ENCODE measurements around the gene TSFM. TPM values are rescaled to one million over a fixed set of nuclear protein-coding genes. Genes with fewer than 3 reads are reported as not detected.
A peak's percentile ranks its signal among the peaks of the same experiment; 100 is the strongest.

TSFM gene
- total and polyA plus RNA-seq, 2 of the 13 experiments (the other 11 are each of a cell fraction or from before 2014, with no cell fraction given): 29.8 to 68.3 TPM

DNA sequence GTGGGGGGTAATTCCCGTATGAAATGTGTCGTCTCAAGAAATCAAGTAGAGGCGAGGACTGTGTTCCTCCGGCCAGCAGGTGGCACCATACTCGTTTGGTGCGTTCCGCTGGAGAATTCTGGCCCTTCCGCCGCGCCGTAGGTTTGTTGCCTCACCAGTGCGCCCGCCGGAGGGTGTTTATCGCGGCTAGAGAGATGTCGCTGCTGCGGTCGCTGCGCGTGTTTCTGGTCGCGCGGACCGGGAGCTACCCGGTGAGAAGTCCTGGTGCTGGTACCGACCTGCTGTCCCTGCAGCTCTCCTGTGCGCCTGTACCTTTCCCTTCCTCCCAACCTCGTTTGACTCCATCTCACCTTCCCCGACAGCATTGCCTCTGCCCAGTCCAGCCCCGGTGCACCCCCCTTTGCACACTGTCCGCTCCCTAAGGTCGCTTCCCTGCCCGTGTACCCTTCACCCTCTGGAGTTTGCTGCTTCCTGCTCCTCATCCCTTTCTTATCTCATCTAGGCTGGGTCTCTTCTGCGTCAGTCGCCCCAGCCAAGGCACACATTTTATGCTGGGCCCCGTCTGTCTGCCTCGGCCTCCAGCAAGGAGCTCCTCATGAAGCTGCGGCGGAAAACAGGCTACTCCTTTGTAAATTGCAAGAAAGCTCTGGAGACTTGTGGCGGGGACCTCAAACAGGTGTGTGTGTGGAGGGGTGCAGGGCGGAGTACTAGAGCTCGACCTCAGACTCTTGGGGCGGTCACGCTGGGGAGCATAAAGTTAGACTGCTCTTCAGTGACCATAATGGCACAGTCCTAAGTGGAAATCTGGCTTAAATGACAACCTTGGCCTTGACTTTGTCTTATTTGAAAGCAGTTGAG is at the start of gene TSFM (continued):
- peak; percentile 28 for TF ChIP-seq TBL1XR1 (IDR thresholded peaks at IDR 0.05; ENCODE audit: borderline replicate concordance, low read length, partially characterized antibody)
- peak; percentile 54; the same call in 1 of the 2 replicates for TF ChIP-seq RBAK (CRISPR knock-in tag; IDR thresholded peaks at IDR 0.05)
- TF ChIP-seq CHD4 (IDR thresholded peaks at IDR 0.05; ENCODE audit: borderline replicate concordance, low read length): no peak
- TF ChIP-seq ATF7-NPFF (CRISPR knock-in tag; IDR thresholded peaks at IDR 0.05; ENCODE audit: low read depth): peak; percentile 90
- peak; percentile 100 for TF ChIP-seq KDM2A (CRISPR knock-in tag; IDR thresholded peaks at IDR 0.05; ENCODE audit: borderline replicate concordance, low read depth)
- no peak for TF ChIP-seq HNRNPL (IDR thresholded peaks at IDR 0.05; ENCODE audit: low read depth, low read length)
- TF ChIP-seq, protein P1, sequence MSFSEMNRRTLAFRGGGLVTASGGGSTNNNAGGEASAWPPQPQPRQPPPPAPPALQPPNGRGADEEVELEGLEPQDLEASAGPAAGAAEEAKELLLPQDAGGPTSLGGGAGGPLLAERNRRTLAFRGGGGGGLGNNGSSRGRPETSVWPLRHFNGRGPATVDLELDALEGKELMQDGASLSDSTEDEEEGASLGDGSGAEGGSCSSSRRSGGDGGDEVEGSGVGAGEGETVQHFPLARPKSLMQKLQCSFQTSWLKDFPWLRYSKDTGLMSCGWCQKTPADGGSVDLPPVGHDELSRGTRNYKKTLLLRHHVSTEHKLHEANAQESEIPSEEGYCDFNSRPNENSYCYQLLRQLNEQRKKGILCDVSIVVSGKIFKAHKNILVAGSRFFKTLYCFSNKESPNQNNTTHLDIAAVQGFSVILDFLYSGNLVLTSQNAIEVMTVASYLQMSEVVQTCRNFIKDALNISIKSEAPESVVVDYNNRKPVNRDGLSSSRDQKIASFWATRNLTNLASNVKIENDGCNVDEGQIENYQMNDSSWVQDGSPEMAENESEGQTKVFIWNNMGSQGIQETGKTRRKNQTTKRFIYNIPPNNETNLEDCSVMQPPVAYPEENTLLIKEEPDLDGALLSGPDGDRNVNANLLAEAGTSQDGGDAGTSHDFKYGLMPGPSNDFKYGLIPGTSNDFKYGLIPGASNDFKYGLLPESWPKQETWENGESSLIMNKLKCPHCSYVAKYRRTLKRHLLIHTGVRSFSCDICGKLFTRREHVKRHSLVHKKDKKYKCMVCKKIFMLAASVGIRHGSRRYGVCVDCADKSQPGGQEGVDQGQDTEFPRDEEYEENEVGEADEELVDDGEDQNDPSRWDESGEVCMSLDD (CRISPR knock-in tag; IDR thresholded peaks at IDR 0.05; ENCODE audit: borderline replicate concordance): no peak
- no peak for TF ChIP-seq JUNB (CRISPR knock-in tag; IDR thresholded peaks at IDR 0.05; ENCODE audit: borderline replicate concordance)
- TF ChIP-seq BHLHE40 (IDR thresholded peaks at IDR 0.05; ENCODE audit: low read length): peak; percentile 49; the same call in 1 of the 2 replicates
- TF ChIP-seq, protein P2, sequence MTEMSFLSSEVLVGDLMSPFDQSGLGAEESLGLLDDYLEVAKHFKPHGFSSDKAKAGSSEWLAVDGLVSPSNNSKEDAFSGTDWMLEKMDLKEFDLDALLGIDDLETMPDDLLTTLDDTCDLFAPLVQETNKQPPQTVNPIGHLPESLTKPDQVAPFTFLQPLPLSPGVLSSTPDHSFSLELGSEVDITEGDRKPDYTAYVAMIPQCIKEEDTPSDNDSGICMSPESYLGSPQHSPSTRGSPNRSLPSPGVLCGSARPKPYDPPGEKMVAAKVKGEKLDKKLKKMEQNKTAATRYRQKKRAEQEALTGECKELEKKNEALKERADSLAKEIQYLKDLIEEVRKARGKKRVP (CRISPR knock-in tag; IDR thresholded peaks at IDR 0.05): peak in 1 of 2 experiments; percentile 84; a peak in 2 of 4 replicates
- no peak for TF ChIP-seq TCF12 (IDR thresholded peaks at IDR 0.05)
- peak; percentile 57; the same call in 1 of the 2 replicates for TF ChIP-seq TCF12 (CRISPR knock-in tag; IDR thresholded peaks at IDR 0.05)
- peak; percentile 82 for TF ChIP-seq ARNT2 (CRISPR knock-in tag; IDR thresholded peaks at IDR 0.05; ENCODE audit: low read depth)
- TF ChIP-seq, protein P3, sequence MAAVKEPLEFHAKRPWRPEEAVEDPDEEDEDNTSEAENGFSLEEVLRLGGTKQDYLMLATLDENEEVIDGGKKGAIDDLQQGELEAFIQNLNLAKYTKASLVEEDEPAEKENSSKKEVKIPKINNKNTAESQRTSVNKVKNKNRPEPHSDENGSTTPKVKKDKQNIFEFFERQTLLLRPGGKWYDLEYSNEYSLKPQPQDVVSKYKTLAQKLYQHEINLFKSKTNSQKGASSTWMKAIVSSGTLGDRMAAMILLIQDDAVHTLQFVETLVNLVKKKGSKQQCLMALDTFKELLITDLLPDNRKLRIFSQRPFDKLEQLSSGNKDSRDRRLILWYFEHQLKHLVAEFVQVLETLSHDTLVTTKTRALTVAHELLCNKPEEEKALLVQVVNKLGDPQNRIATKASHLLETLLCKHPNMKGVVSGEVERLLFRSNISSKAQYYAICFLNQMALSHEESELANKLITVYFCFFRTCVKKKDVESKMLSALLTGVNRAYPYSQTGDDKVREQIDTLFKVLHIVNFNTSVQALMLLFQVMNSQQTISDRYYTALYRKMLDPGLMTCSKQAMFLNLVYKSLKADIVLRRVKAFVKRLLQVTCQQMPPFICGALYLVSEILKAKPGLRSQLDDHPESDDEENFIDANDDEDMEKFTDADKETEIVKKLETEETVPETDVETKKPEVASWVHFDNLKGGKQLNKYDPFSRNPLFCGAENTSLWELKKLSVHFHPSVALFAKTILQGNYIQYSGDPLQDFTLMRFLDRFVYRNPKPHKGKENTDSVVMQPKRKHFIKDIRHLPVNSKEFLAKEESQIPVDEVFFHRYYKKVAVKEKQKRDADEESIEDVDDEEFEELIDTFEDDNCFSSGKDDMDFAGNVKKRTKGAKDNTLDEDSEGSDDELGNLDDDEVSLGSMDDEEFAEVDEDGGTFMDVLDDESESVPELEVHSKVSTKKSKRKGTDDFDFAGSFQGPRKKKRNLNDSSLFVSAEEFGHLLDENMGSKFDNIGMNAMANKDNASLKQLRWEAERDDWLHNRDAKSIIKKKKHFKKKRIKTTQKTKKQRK (IDR thresholded peaks at IDR 0.05; ENCODE audit: low read length): no peak
- no peak for TF ChIP-seq SNRNP70 (IDR thresholded peaks at IDR 0.05; ENCODE audit: low read depth, low read length)
- TF ChIP-seq, protein P4, sequence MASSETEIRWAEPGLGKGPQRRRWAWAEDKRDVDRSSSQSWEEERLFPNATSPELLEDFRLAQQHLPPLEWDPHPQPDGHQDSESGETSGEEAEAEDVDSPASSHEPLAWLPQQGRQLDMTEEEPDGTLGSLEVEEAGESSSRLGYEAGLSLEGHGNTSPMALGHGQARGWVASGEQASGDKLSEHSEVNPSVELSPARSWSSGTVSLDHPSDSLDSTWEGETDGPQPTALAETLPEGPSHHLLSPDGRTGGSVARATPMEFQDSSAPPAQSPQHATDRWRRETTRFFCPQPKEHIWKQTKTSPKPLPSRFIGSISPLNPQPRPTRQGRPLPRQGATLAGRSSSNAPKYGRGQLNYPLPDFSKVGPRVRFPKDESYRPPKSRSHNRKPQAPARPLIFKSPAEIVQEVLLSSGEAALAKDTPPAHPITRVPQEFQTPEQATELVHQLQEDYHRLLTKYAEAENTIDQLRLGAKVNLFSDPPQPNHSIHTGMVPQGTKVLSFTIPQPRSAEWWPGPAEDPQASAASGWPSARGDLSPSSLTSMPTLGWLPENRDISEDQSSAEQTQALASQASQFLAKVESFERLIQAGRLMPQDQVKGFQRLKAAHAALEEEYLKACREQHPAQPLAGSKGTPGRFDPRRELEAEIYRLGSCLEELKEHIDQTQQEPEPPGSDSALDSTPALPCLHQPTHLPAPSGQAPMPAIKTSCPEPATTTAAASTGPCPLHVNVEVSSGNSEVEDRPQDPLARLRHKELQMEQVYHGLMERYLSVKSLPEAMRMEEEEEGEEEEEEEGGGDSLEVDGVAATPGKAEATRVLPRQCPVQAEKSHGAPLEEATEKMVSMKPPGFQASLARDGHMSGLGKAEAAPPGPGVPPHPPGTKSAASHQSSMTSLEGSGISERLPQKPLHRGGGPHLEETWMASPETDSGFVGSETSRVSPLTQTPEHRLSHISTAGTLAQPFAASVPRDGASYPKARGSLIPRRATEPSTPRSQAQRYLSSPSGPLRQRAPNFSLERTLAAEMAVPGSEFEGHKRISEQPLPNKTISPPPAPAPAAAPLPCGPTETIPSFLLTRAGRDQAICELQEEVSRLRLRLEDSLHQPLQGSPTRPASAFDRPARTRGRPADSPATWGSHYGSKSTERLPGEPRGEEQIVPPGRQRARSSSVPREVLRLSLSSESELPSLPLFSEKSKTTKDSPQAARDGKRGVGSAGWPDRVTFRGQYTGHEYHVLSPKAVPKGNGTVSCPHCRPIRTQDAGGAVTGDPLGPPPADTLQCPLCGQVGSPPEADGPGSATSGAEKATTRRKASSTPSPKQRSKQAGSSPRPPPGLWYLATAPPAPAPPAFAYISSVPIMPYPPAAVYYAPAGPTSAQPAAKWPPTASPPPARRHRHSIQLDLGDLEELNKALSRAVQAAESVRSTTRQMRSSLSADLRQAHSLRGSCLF (CRISPR knock-in tag; IDR thresholded peaks at IDR 0.05; ENCODE audit: borderline replicate concordance): no peak
